ENCODE data around the gene SORBS1. TPM values are rescaled to one million over a fixed set of nuclear protein-coding genes. Genes with fewer than 3 reads are reported as not detected.

The SORBS1 gene
- total RNA-seq (1,000 to 10,000 TPM in 6 of 10 donors, 100 to 1,000 TPM in 4; 528 to 1,253 (median 1,130) TPM), polyA plus RNA-seq (100 to 1,000 TPM; 140 to 350 TPM)
- long read RNA-seq, donor 1, transcript SORBS1-221 (4 exons, 466 nt), result major isoform, 5 of 337 reads
- long read RNA-seq, donor 1, partial matches to known transcripts, result 171 of 337 reads
- long read RNA-seq, donor 1, other reads (novel, unspliced or antisense), result 159 of 337 reads
- long read RNA-seq, donor 2, transcript SORBS1-221 (4 exons, 466 nt), result major isoform, 11 of 548 reads
- long read RNA-seq, donor 2, partial matches to known transcripts, result 246 of 548 reads
- long read RNA-seq, donor 2, other reads (novel, unspliced or antisense), result 290 of 548 reads
- long read RNA-seq, donor 3, transcript SORBS1-221 (4 exons, 466 nt), result major isoform, 7 of 567 reads
- long read RNA-seq, donor 3, partial matches to known transcripts, result 210 of 567 reads
- long read RNA-seq, donor 3, other reads (novel, unspliced or antisense), result 347 of 567 reads

DNA sequence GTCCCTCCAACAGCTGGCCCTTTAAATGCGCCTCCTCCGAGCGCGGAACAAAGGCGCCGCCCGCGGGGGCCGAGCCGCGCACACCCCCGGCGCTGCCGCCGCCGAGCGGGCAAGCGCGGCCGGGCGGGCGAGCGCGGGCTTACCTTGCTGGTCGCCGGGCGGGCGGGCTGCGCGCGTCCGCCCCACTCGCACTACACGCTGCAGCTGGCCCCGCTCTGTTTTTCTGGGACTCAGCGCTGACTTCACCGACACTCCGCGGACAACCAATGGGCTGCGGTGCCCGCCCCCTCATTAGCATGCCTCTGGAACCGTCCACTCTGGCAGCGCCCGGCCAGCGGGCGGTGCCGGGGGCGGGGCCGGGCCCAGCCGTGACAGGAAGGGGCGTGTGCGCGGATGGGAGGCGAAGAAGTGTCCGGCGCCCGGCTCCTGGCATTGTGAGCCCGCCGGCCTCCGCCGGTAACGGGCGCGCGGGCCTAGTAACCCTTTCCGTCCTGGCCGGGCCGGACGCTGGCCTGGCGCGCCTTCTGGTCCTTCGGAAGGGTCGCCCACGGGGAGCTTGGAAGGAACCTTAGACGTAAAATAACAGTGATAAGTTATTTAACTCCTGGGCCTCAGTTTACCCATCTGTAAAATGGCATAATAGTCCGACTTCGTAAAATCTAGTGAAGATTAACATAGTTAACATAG lies at the start of gene SORBS1:
Gene SORBS1, minus strand, starts transcription at position 195 of the 687 bp plus-strand sequence. CDS start 120,236 bp downstream, outside the sequence.
- DNase-seq (peak; percentile 96), ATAC-seq (peak; percentile 97 to 99 (median 98))
- Histone ChIP-seq H3K4me1 (peaks cover 3 to 52% (median 28%) of the 10 kb centered on the region in 9 donors), H3K36me3 (no peaks in the 10 kb centered on the region), H3K27me3 (peaks cover 0 to 8% (median 0%) of the 10 kb centered on the region in 7 donors), H3K4me3 (peak within 1 kb of the TSS; percentile 85 to 99 (median 92)), H3K9me3 (no peaks in the 10 kb centered on the region), H3K27ac (peak within 1 kb of the TSS; percentile 81 to 94 (median 90))
- intact Hi-C loops (cut with DNase I), result loop anchor here in 6 of 10 donors (2.0 to 10.0 kb wide), 6 partner anchors 83 to 131 kb away; no protein-coding TSS in a partner anchor
- TF ChIP-seq CTCF (IDR thresholded peaks at IDR 0.05), result no peak
- WGBS, 2 donors, result 1% methylated on average over 77 of the region's 77 CpGs

- ATAC-seq (no peak), DNase-seq (no peak)
- intact Hi-C loops (cut with DNase I), result loop anchor here in 1 of 10 donors (10.0 kb wide), 1 partner anchor 396 kb away; no protein-coding TSS in a partner anchor
- H3K4me3 ChIP-seq, result no peak overlapping the region
- peaks cover 0 to 9% (median 3%) of the 10 kb centered on the region in 9 donors for H3K4me1 ChIP-seq
- peaks cover 0 to 100% (median 38%) of the 10 kb centered on the region in 9 donors for H3K36me3 ChIP-seq
- no peak for TF ChIP-seq CTCF (IDR thresholded peaks at IDR 0.05)
- WGBS, 2 donors, result 97% methylated on average over 3 of the region's 3 CpGs
- H3K9me3 ChIP-seq, result no peaks in the 10 kb centered on the region
- no peak overlapping the region for H3K27ac ChIP-seq
- no peaks in the 10 kb centered on the region for H3K27me3 ChIP-seq
Observed at GRCh38 chr10:95610727-95611126, 49.6 kb upstream of the SORBS1 start.

GRCh38 chr10:95606922-95607321 lies 45.8 kb upstream of the SORBS1 start:
- ATAC-seq (peak in 1 of 8 donors; percentile 29), DNase-seq (no peak)
- H3K27me3 ChIP-seq, result no peaks in the 10 kb centered on the region
- no peak overlapping the region for H3K4me3 ChIP-seq
- intact Hi-C loops (cut with DNase I), result loop anchor here in 3 of 10 donors (10.0 kb wide), 1 partner anchor 362 kb away; no protein-coding TSS in a partner anchor
- 76 to 85% methylated on average over 3 of the region's 3 CpGs for WGBS, 2 donors
- peak overlapping the region in 2 of 10 donors; percentile 15 for H3K27ac ChIP-seq
- H3K9me3 ChIP-seq, result no peaks in the 10 kb centered on the region
- H3K36me3 ChIP-seq, result peaks cover 0 to 74% (median 22%) of the 10 kb centered on the region in 9 donors
- peaks cover 0 to 22% (median 16%) of the 10 kb centered on the region in 9 donors for H3K4me1 ChIP-seq
- TF ChIP-seq CTCF (IDR thresholded peaks at IDR 0.05), result no peak

DNA sequence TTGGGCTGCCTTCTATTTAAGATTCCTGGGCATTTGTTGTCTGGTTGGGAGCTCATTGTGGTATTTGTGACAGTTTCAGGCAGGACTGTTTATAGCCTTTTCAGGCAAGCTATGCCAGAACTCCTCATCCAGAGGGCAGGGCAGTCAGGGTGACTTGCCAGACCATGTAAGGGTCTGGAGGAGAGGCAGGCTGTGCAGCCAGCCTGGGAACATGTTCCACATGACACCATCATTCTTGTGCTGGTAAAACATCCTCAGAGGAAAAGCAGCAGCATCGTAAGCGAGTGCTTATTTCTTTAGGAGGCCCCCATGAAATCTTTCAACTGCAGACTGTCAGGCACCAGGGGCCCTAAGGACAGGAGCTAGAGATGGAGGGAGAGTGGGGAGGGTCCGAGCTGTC lies 44.0 kb upstream of the SORBS1 start:
- 55 to 83% methylated on average over 3 of the region's 3 CpGs for WGBS, 2 donors
- Histone ChIP-seq H3K4me3 (no peak overlapping the region), H3K27me3 (no peaks in the 10 kb centered on the region), H3K36me3 (peaks cover 0 to 56% (median 10%) of the 10 kb centered on the region in 9 donors), H3K4me1 (peaks cover 0 to 28% (median 18%) of the 10 kb centered on the region in 9 donors), H3K9me3 (no peaks in the 10 kb centered on the region), H3K27ac (peak overlapping the region in 6 of 10 donors; percentile 61 to 82 (median 72))
- intact Hi-C loops (cut with DNase I), result loop anchor here in 3 of 10 donors (10.0 kb wide), 1 partner anchor 360 kb away; no protein-coding TSS in a partner anchor
- ATAC-seq, result peak; percentile 49 to 86 (median 64)
- no peak for TF ChIP-seq CTCF (IDR thresholded peaks at IDR 0.05)
- DNase-seq, result peak in 1 of 2 donors; percentile 26
